ENCODE results near the gene MYH10.
"Not testable (repeated sequence)": the region's sequence is repeated elsewhere in the genome, so short reads cannot be mapped to it uniquely, and the experiment has no call there.

The MYH10 gene

DNA sequence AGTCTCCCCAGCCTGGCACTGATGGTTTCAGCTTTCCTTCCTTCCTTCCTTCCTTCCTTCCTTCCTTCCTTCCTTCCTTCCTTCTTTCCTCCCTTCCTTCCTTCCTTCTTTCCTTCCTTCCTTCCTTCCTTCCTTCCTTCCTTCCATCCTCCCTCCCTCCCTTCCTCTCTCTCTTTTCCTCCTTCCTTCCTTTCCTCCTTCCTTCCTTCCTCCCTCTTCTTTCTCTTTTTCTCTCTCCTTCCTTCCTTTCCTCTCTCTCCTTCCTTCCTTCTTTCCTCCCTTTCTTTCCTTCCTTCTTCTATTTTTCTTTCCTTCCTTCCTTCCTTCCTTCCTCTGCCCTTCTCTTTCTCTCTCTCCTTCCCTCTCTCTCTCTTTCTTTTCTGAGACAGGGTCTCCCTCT is 30.2 kb upstream of the MYH10 start:
- H3K4me1 ChIP-seq (ENCODE audit: insufficient read depth, low read length); H3K36me3 ChIP-seq (ENCODE audit: insufficient read depth, low read length); H3K9ac ChIP-seq (ENCODE audit: low read depth, low read length); H3K9me3 ChIP-seq (ENCODE audit: control insufficient read depth, insufficient read depth, low read length): not testable (repeated sequence)

GRCh38 chr17:8659758-8660410 is 29.4 kb upstream of the MYH10 start:
- Histone ChIP-seq H3K9me3 (ENCODE audit: control insufficient read depth, insufficient read depth, low read length) (peaks cover 8% of the 10 kb centered on the region), H3K36me3 (ENCODE audit: insufficient read depth, low read length) (no peaks in the 10 kb centered on the region), H3K9ac (ENCODE audit: low read depth, low read length) (no peak overlapping the region), H3K4me1 (ENCODE audit: insufficient read depth, low read length) (no peaks in the 10 kb centered on the region)

DNA sequence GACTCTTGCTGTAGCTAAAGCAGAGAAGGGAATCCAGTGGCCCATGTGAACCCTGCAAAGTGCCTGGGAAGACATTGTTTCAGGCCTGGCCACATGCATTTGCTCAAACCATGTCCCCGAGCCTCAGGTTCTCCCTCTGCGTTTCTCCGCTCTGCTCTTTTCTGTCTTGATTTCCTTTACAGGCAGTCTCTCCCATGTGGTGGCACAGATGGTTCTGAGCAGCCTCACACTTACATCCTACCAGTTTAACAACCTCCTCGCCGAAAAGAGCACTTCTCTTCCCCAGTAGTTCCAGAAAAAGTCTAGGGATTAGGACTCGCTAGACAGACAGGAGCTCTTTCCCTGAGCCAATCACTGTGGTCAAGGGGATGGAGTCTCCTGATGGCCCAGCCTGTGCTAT is 28.3 kb upstream of the MYH10 start:
- H3K36me3 ChIP-seq (ENCODE audit: insufficient read depth, low read length), result no peaks in the 10 kb centered on the region
- H3K4me1 ChIP-seq (ENCODE audit: insufficient read depth, low read length), result no peaks in the 10 kb centered on the region
- H3K9me3 ChIP-seq (ENCODE audit: control insufficient read depth, insufficient read depth, low read length), result peaks cover 8% of the 10 kb centered on the region
- no peak overlapping the region for H3K9ac ChIP-seq (ENCODE audit: low read depth, low read length)

DNA sequence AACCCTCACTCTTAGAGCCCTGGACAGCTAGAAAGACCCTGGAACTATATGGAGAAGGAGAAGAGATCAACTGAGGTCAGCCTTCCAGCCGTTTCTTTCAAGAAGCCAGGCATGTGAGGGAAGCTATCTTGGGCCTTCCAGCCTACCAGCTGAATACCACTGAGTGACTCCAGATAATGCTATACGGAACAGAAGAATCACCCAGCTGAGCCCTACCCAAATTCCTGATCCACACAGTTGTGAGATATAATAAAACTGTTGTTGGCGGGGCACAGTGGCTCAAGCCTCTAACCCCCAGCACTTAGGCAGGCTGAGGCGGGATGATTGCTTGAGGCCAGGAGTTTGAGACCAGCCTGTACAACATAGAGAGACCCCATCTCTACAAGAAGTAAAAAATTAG is 26.2 kb upstream of the MYH10 start:
- no peaks in the 10 kb centered on the region for H3K4me1 ChIP-seq (ENCODE audit: insufficient read depth, low read length)
- peaks cover 8% of the 10 kb centered on the region for H3K9me3 ChIP-seq (ENCODE audit: control insufficient read depth, insufficient read depth, low read length)
- H3K9ac ChIP-seq (ENCODE audit: low read depth, low read length), result no peak overlapping the region
- no peaks in the 10 kb centered on the region for H3K36me3 ChIP-seq (ENCODE audit: insufficient read depth, low read length)

DNA sequence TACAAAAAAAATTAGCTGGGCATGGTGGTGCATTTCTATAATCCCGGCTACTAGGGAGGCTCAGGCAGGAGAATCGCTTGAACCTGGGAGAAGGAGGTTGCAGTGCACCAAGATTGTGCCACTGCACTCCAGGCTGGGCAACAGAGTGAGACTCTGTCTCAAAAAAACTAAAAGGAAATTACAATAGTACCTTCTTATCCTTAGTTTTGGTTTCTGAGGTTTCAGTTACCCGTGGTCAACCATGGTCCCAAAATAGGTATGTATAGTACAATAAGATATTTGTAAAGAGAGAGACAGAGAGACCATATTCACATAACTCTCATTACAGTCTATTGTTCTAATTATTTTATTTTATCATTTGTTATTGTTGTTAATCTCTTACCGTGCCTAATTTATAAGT is 24.3 kb upstream of the MYH10 start:
- Histone ChIP-seq H3K4me1 (ENCODE audit: insufficient read depth, low read length) (no peaks in the 10 kb centered on the region), H3K9ac (ENCODE audit: low read depth, low read length) (no peak overlapping the region), H3K9me3 (ENCODE audit: control insufficient read depth, insufficient read depth, low read length) (peaks cover 8% of the 10 kb centered on the region), H3K36me3 (ENCODE audit: insufficient read depth, low read length) (no peaks in the 10 kb centered on the region)

- H3K4me1 ChIP-seq (ENCODE audit: insufficient read depth, low read length), result no peaks in the 10 kb centered on the region
- no peak overlapping the region for H3K9ac ChIP-seq (ENCODE audit: low read depth, low read length)
- no peaks in the 10 kb centered on the region for H3K36me3 ChIP-seq (ENCODE audit: insufficient read depth, low read length)
- H3K9me3 ChIP-seq (ENCODE audit: control insufficient read depth, insufficient read depth, low read length), result no peaks in the 10 kb centered on the region
These were observed 20.5 kb upstream of the MYH10 start for GRCh38 chr17:8651013-8651412.

DNA sequence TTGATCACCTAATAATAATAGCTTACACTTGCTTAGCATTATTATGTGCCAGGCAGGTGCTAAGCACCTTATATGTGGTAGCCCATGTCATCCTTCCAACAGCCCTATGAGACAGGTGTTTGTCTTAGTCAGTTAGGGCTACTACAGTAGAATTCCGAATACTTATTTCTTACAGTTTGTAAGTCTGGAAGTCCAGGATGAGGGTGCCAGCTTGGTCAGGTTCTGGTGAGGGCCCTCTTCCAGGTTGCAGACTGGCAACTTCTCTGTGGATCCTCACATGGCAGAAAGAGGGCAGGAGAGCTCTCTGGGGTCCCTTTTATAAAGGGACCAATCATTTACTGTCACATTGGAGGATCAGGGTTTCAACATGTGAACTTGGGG is 19.6 kb upstream of the MYH10 start:
- Histone ChIP-seq H3K9ac (ENCODE audit: low read depth, low read length) (no peak overlapping the region), H3K36me3 (ENCODE audit: insufficient read depth, low read length) (no peaks in the 10 kb centered on the region), H3K9me3 (ENCODE audit: control insufficient read depth, insufficient read depth, low read length) (no peaks in the 10 kb centered on the region), H3K4me1 (ENCODE audit: insufficient read depth, low read length) (no peaks in the 10 kb centered on the region)

DNA sequence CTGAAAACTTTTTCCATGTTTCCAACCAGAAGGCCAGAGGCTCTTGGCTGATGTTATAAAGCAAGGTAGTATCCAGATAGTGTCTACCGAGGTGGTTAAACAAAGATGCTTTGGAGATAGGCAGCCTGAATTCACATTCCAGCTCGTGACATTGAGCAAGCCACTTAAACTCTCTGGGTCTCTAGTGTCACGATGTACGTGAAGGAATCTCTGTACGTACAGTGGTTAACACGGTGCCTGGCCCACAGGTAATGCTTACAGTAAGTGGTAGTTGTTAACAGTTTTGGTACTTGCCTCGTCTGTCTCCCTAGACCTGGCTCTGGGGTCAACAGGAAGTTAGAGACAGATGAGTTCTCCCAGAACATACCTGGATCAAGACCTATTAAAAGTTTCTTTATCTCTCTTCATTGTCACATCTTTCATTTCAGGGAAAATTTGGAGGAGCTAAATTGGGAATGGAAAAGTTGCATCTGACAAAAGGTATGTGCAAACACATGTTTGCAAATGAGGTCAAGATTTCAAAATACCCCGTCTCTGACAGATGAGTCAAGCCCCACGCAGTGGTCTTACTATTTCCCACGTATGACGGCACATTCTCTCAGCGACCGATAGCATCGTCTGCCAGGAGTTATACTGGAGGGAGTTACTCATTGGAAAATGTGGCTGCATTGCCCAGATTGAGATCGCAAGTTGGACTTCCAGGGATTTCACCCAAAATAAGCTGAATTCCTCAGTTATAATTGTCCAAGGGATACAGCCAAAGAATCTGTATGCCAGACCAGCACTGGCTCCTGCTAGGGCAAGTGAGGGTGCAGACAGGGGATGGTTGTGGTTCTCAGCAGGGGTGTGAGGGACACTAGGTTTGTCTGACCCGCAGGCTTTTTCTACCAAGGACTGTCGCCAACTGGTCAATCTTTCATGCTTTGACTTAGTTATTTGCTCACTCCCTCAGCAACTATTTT is 18.9 kb upstream of the MYH10 start:
- Histone ChIP-seq H3K9ac (ENCODE audit: low read depth, low read length) (no peak overlapping the region), H3K4me1 (ENCODE audit: insufficient read depth, low read length) (no peaks in the 10 kb centered on the region; the same call in 1 of the 2 replicates), H3K36me3 (ENCODE audit: insufficient read depth, low read length) (no peaks in the 10 kb centered on the region), H3K9me3 (ENCODE audit: control insufficient read depth, insufficient read depth, low read length) (no peaks in the 10 kb centered on the region)

- H3K9ac ChIP-seq (ENCODE audit: low read depth, low read length), result no peak overlapping the region
- no peaks in the 10 kb centered on the region; the same call in none of the 2 replicates for H3K4me1 ChIP-seq (ENCODE audit: insufficient read depth, low read length)
- H3K9me3 ChIP-seq (ENCODE audit: control insufficient read depth, insufficient read depth, low read length), result no peaks in the 10 kb centered on the region
- H3K36me3 ChIP-seq (ENCODE audit: insufficient read depth, low read length), result no peaks in the 10 kb centered on the region
These were observed 17.4 kb upstream of the MYH10 start for GRCh38 chr17:8647956-8648355.

DNA sequence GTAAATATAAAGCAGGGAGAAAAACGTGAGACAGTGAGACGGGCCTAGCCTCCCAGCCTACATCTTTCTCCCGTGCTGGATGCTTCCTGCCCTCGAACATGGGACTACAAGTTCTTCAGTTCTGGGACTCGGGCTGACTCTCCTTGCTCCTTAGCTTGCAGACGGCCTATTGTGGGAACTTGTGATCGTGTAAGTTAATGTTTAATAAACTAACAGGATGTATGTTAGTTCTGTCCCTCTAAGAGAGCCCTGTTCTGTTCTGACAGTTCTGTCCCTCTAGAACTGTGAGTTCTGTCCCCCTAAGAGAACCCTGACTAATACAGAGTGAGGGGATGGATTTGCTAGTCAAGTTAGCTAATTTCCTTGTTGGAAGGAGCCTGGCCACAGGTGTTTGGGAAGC is 16.7 kb upstream of the MYH10 start:
- Histone ChIP-seq H3K4me1 (ENCODE audit: insufficient read depth, low read length) (no peaks in the 10 kb centered on the region; the same call in none of the 2 replicates), H3K9me3 (ENCODE audit: control insufficient read depth, insufficient read depth, low read length) (no peaks in the 10 kb centered on the region), H3K9ac (ENCODE audit: low read depth, low read length) (no peak overlapping the region), H3K36me3 (ENCODE audit: insufficient read depth, low read length) (no peaks in the 10 kb centered on the region)

GRCh38 chr17:8644507-8644902 is 14.0 kb upstream of the MYH10 start:
- H3K36me3 ChIP-seq (ENCODE audit: insufficient read depth, low read length), result no peaks in the 10 kb centered on the region
- no peak overlapping the region for H3K9ac ChIP-seq (ENCODE audit: low read depth, low read length)
- no peaks in the 10 kb centered on the region for H3K9me3 ChIP-seq (ENCODE audit: control insufficient read depth, insufficient read depth, low read length)

DNA sequence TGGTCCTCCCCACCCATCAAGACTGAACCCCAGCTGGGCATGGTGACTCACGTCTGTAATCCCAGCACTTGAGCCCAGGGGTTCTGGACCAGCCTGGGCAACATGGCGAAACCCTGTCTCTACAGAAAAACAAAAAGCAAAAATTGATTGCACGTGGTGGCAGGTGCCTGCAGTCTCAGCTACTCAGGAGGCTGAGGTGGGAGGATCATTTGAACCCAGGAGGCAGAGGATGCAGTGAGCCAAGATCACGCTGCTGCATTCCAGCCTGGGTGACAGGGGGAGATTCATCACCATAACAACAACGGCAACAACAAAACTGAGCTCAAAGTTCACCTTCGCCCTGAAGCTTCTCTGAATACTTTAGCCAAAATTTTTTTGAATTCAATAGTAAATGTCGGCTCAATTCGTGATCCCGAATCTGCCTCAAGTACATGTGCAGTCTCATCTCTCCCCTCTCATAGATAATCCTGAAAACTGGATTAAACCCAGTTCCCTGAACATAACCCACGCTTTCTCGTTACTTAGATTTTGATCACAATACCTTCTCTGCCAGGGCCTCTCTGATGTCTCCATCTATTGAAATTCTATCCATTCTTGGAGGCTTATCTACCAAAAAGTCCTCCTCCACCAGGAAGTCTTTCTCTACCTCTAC is 13.5 kb upstream of the MYH10 start:
- Histone ChIP-seq H3K36me3 (ENCODE audit: insufficient read depth, low read length) (no peaks in the 10 kb centered on the region), H3K9me3 (ENCODE audit: control insufficient read depth, insufficient read depth, low read length) (no peaks in the 10 kb centered on the region), H3K4me1 (ENCODE audit: insufficient read depth, low read length) (no peaks in the 10 kb centered on the region; the same call in none of the 2 replicates), H3K9ac (ENCODE audit: low read depth, low read length) (no peak overlapping the region)

More at GRCh38 chr17:8644507-8644902, 14.0 kb upstream of the MYH10 start:
- H3K4me1 ChIP-seq (ENCODE audit: insufficient read depth, low read length), result no peaks in the 10 kb centered on the region; the same call in none of the 2 replicates

DNA sequence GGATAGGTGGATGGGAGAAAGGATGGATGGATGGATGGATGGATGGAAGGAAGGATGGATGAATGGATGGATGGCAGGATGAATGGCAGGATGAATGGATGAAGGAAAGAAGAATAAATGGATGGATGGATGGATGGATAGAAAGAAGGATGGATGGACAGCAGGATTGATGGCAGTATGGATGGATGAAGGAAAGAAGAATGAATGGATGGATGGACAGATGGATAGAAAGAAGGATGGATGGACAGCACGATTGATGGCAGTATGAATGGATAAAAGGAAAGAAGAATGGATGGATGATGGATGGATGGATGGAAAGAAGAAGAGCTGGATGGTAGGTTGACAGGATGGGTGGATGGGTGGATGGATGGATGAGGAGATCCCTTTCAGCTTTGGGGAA is 9.2 kb upstream of the MYH10 start:
- Histone ChIP-seq H3K9me3 (ENCODE audit: control insufficient read depth, insufficient read depth, low read length) (no peaks in the 10 kb centered on the region), H3K9ac (ENCODE audit: low read depth, low read length) (no peak overlapping the region), H3K4me1 (ENCODE audit: insufficient read depth, low read length) (no peaks in the 10 kb centered on the region; the same call in none of the 2 replicates), H3K36me3 (ENCODE audit: insufficient read depth, low read length) (no peaks in the 10 kb centered on the region)

DNA sequence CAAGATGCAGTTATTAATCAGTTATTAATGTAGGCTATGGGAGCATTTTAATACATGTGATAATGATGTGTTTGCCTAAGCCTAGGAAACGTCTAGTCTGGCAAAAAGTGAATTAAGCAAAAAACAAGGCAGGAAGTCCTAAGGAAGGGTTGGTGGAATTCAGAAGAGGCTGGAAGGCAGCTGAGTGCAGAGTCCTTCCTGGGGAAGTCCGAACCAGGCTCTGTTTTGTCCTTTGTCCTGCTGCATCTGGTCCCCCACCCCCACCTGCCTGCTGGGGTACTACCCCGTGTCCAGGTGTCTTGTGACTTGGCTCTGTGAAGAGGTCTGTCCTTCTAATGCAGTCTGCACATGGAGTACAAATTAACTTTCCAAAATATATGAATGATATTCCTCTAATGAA is 1.5 kb upstream of the MYH10 start:
- H3K9me3 ChIP-seq (ENCODE audit: control insufficient read depth, insufficient read depth, low read length), result no peaks in the 10 kb centered on the region
- peaks cover 13% of the 10 kb centered on the region for H3K4me1 ChIP-seq (ENCODE audit: insufficient read depth, low read length)
- no peaks in the 10 kb centered on the region for H3K36me3 ChIP-seq (ENCODE audit: insufficient read depth, low read length)
- H3K9ac ChIP-seq (ENCODE audit: low read depth, low read length), result peak overlapping the region; percentile 68; the same call in 1 of the 2 replicates
